Activated CD4-positive, alpha-beta T cell treated with anti-CD3 and anti-CD28 coated beads, Interleukin-2, amount 10 ng/mL, durations not matched to agents 24 days and 14 days (primary cell): Measurements from ENCODE around the gene CLPTM1. TPM values are rescaled to one million over a fixed set of nuclear protein-coding genes. Genes with fewer than 3 reads are reported as not detected.
"Not testable (repeated sequence)": the region's sequence is repeated elsewhere in the genome, so short reads cannot be mapped to it uniquely, and the experiment has no call there.

ENCODE experiments used
- DNase-seq: peaks from one replicate; pipeline ENCODE4 v3.0.0; 2022
- H3K27ac Mint-ChIP-seq: one replicate; pipeline ENCODE4 v1.8.0; 2022; ENCODE audit warnings: mild to moderate bottlenecking, mixed read lengths
- H3K27me3 Mint-ChIP-seq: one replicate; pipeline ENCODE4 v1.8.0; 2022; ENCODE audit warnings: mixed read lengths
- H3K36me3 Mint-ChIP-seq: one replicate; pipeline ENCODE4 v1.8.0; 2022; ENCODE audit warnings: low read depth, mild to moderate bottlenecking, mixed read lengths
- H3K4me1 Mint-ChIP-seq: one replicate; pipeline ENCODE4 v1.8.0; 2021; ENCODE audit warnings: mixed read lengths
- H3K4me3 Mint-ChIP-seq: one replicate; pipeline ENCODE4 v1.8.0; 2022; ENCODE audit warnings: mild to moderate bottlenecking, moderate library complexity, mixed read lengths
- H3K9me3 Mint-ChIP-seq: one replicate; pipeline ENCODE4 v1.8.0; 2021; ENCODE audit warnings: mixed read lengths
- intact Hi-C: fragments of 100-400 bp; cut with micrococcal nuclease; formaldehyde crosslinking; loops from one replicate; pipeline ENCODE4 v1.15.1; 2023
- total RNA-seq: library from RNA; stranded (reverse); gene quantifications from 2 replicates; pipeline ENCODE4 v1.2.3, GENCODE V29; 2022

CLPTM1 gene
- total RNA-seq, 1 donor from 2014 or later, result 71.7 TPM

DNA sequence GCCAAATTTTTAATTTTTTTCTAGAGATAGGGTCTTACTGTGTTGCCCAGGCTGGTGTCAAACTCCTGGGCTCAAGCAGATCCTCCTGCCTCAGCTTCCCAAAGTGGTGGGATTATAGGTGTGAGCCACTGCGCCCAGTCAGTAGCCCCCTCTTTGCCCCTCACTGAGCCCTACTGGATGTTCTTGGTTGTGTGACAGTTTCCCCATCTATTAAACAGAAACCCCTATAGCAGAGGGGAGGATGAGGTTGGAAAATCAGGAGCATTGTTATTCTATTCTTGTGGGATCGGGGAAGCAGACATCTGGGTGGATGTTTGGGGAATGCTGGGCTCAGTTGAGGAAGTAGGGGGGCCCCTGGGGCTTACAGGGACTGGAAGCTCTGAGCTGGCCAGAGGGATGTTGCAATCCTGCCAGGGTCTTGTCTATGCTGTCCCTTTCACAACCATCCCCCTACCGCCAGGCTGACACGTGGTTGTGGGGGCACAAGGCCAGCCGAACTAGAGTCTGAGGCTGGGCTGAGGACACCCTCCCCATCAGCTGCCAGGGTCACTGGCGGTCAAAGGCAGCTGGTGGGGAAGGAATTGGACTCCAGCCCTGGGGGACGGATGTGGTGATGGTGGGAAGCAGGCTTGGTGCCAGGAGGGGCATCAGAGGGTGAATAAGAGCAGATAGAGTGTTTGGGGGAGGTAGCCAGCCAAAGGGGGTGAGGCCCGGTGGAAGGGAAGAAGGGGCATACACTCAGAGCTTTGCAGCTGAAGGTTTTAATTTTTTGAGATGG lies 29.9 kb upstream of the CLPTM1 start:
- Mint-ChIP-seq H3K4me1 (peaks cover 7% of the 10 kb centered on the region), H3K4me3 (no peak overlapping the region), H3K36me3 (no peaks in the 10 kb centered on the region), H3K9me3 (no peaks in the 10 kb centered on the region), H3K27me3 (peaks cover 15% of the 10 kb centered on the region), H3K27ac (no peak overlapping the region)
- intact Hi-C loops, result no loop called here
- no peak for DNase-seq

DNA sequence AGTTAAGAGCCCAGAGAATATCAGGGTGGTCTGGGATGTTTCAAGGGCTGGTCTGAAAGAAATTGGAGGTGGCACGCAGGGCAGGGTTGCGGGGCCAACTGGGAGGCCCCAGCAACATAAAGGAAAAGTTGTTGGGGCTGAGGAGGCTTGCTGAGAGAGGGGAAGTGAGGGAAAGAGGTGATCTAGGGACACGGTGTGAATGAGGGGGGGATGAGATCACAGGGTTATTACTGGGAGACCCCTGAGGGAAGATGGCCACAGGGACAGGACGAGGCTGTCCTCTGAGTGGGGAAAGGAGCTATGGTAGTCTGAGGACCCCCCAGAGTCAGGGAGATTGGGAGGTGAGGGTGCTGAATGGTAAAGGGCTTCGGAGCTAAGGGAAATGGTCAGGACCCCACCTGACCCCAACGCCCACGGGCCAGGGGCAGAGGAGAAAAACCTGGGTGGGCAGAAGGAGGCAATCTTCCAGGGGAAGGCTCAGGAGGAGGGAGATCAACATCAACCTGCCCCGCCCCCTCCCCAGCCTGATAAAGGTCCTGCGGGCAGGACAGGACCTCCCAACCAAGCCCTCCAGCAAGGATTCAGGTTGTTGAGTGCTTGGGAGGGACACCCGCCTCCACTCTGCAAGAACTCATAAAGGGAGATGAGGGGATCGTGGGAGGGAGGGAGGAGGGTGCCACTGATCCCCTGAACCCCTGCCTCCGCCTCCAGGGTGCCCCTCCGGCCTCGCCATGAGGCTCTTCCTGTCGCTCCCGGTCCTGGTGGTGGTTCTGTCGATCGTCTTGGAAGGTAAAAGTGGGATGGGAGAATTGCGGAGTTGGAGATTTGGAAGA lies 28.7 kb upstream of the CLPTM1 start:
- intact Hi-C loops, H3K9me3 Mint-ChIP-seq, H3K4me1 Mint-ChIP-seq, H3K36me3 Mint-ChIP-seq, DNase-seq: not testable (repeated sequence)
- H3K4me3 Mint-ChIP-seq, result peak overlapping the region; percentile 74
- H3K27me3 Mint-ChIP-seq, result peaks cover 15% of the 10 kb centered on the region
- H3K27ac Mint-ChIP-seq, result peak overlapping the region; percentile 69

DNA sequence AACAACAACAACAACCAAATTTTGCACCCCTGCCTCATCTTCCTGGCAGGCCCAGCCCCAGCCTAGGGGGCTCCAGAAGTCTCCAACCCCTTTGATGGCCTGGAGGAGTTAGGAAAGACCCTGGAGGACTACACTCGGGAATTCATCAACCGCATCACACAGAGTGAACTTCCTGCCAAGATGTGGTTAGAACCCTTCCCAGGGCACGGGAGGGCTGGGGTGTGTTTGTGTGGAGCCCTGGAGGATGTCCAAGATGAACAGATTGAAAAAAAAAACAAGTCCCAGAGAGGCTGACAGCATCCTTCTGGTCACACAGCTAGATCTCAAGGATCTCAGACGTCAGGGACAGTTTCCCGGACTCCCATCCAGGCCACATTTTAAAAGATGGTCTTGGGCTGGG lies 27.4 kb upstream of the CLPTM1 start:
- Mint-ChIP-seq H3K9me3 (no peaks in the 10 kb centered on the region), H3K4me3 (no peak overlapping the region), H3K27me3 (peaks cover 15% of the 10 kb centered on the region), H3K27ac (no peak overlapping the region), H3K36me3 (no peaks in the 10 kb centered on the region), H3K4me1 (peaks cover 7% of the 10 kb centered on the region)
- DNase-seq, result no peak
- intact Hi-C loops, result no loop called here

DNA sequence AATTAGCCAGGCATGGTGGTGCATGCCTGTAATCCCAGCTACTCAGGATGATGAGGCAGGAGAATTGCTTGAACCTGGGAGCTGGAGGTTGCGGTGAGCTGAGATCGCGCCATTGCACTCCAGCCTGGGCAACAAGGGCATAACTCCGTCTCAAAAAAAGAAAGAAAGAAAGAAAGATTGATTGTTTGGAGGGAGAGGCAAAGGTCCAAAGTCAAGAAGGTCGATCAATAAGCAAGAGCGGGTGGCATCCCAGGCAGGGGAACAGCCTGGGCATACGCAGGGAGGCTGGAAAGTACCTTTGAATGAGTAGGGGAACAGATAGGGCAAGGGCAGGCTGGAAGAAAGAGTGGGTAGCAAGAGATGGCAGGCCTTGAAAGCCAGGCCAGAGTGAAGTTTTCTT lies 25.1 kb upstream of the CLPTM1 start:
- no peaks in the 10 kb centered on the region for H3K36me3 Mint-ChIP-seq
- no peak for DNase-seq

DNA sequence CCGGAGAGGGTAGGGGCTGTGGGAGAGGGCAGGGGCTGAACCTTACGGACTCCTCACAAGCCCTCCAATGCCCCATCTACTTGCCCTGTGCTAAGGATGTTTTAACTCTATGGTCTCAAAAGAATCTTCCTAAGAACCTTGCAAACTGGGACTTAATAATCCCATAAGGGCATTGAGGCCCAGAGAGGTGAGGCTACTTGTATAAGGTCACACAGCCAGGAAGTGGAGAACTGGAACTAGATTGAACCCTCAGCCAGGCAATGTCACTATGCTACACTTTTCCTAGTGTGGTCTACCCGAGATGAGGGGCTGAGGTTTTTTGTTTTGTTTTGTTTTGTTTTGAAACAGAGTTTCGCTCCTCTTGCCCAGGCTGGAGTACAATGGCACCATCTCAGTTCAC lies 23.6 kb upstream of the CLPTM1 start:
- Mint-ChIP-seq H3K4me3 (no peak overlapping the region), H3K4me1 (peaks cover 5% of the 10 kb centered on the region), H3K27ac (no peak overlapping the region), H3K36me3 (no peaks in the 10 kb centered on the region), H3K27me3 (peaks cover 3% of the 10 kb centered on the region), H3K9me3 (no peaks in the 10 kb centered on the region)
- intact Hi-C loops, result no loop called here
- no peak for DNase-seq

More for the DNA sequence above, 25.1 kb upstream of the CLPTM1 start:
- intact Hi-C loops, result no loop called here
- H3K27me3 Mint-ChIP-seq, result peaks cover 14% of the 10 kb centered on the region
- H3K9me3 Mint-ChIP-seq, result no peaks in the 10 kb centered on the region
- peaks cover 7% of the 10 kb centered on the region for H3K4me1 Mint-ChIP-seq
- H3K27ac Mint-ChIP-seq, result no peak overlapping the region
- no peak overlapping the region for H3K4me3 Mint-ChIP-seq

DNA sequence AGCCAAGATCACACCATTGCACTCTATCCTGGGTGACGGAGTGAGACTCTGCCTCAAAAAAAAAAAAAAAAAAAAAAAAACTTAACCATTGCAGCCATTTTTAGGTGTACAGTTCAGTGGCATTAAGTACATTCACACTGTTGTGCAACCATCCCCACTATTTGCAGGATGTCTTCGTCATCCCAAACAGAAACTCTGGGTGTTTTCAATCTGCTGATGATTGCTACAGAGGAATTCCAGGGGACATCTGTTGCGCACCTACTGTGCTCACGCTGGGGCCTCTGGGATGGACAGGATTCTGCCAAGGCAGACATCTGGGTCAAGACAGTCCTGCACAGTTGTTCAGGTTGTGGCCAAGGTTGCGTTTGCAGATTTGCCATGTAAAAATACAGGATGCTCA lies 15.5 kb upstream of the CLPTM1 start:
- no peak for DNase-seq
- Mint-ChIP-seq H3K9me3 (no peaks in the 10 kb centered on the region), H3K4me3 (no peak overlapping the region), H3K36me3 (no peaks in the 10 kb centered on the region), H3K27ac (no peak overlapping the region), H3K4me1 (peaks cover 2% of the 10 kb centered on the region), H3K27me3 (no peaks in the 10 kb centered on the region)
- intact Hi-C loops, result no loop called here

DNA sequence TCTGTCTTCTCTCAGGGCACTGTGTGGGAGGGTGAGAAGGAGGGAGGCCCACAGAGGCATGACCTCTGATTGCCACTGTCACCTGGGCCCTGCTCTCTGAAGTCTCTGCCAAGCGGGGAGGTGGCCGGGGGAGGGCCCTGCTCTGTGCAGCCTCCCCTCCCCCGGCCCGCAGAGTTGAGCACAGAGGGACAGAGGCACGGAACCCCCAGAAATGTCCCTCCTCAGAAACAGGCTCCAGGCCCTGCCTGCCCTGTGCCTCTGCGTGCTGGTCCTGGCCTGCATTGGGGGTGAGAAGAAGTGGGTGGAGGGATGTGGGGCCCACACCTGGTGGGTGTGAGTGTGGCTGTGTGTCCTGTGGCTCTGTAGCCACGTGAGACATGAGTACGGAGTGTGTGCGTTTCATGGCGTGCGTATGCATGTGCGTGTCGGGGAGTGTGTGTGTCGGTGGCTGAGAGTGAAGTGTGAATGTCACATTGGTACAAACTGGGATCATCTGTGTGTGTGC lies 13.1 kb upstream of the CLPTM1 start, which contains the start of gene APOC4:
Gene APOC4, plus strand, starts transcription at position 171 of the 505 bp plus-strand sequence. Its CDS starts 41 bp downstream, at position 212.
- no peak for DNase-seq
- Mint-ChIP-seq H3K9me3 (no peaks in the 10 kb centered on the region), H3K27me3 (no peaks in the 10 kb centered on the region), H3K4me3 (no peak within 1 kb of the TSS), H3K27ac (no peak within 1 kb of the TSS), H3K4me1 (peaks cover 2% of the 10 kb centered on the region), H3K36me3 (no peaks in the 10 kb centered on the region)
- intact Hi-C loops, result no loop called here

DNA sequence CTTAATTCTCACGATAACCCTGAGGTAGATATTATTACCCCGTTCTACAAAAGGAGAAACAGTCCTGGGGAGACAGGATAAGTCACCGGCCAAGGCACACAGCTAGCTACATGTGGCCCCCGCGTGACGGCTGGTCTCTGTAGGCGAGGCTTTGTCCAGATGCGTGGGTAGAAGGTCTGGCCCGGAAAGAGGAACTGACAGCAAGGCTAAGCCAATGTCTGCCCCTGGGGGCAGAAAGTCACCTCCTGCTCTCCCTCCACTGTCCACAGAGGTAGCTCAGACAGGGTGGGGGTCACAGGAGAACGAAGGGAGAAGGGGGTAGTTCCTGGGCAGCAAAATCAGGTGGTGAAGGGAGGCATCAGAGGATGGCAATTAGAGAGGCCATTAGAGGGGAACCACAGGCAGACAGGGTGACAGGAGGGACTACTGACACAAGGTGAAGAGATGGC lies 11.4 kb upstream of the CLPTM1 start:
- H3K27me3 Mint-ChIP-seq, result no peaks in the 10 kb centered on the region
- no peak overlapping the region for H3K4me3 Mint-ChIP-seq
- no peak overlapping the region for H3K27ac Mint-ChIP-seq
- no peaks in the 10 kb centered on the region for H3K36me3 Mint-ChIP-seq
- intact Hi-C loops, result no loop called here
- H3K9me3 Mint-ChIP-seq, result no peaks in the 10 kb centered on the region
- no peak for DNase-seq
- H3K4me1 Mint-ChIP-seq, result peaks cover 2% of the 10 kb centered on the region

DNA sequence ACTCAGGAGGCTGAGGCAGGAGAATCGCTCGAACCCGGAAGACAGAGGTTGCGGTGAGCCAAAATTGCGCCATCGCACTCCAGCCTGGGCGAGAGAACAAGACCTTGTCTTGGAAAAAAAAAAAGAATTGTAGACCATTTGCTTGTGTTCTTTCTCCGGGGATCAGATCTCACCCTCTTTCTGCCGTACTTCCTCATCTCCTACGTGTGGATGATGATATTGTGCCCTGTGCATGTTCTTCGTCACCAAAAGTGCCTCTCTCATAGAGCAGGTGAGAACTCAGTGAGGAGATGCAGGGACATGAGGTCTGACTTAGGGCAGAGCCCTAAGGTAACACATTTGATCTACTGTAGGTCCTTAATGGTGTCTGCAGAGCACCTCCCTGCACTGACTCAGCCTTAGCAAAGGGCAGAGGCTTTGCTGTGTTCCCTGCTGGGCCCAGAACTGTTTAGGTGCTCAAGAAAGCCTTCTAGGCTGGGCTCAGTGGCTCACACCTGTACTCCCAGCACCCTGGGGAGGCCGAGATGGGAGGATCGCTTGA lies 8.1 kb upstream of the CLPTM1 start:
- no peak overlapping the region for H3K27ac Mint-ChIP-seq
- intact Hi-C loops, result no loop called here

DNA sequence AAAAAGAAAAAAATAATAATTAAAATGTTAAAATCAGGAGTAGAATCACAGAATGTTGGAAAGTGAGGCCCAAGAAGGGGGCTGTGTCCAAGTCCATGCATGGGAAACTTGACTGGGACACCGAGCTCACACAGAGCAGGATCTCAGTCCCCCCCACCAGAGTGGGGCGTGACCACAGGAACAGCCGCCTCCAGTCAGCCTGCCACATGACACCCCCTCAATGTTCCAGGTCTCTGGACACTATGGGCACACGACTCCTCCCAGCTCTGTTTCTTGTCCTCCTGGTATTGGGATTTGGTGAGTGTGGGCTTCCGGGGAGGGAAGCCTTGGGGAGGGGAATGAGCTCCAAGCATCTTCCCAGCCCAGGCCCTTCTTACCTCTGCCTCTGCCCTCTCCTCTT lies 6.9 kb upstream of the CLPTM1 start:
- Mint-ChIP-seq H3K27me3 (no peaks in the 10 kb centered on the region), H3K27ac (no peak overlapping the region), H3K9me3 (no peaks in the 10 kb centered on the region), H3K4me3 (no peak overlapping the region), H3K36me3 (no peaks in the 10 kb centered on the region), H3K4me1 (no peaks in the 10 kb centered on the region)
- intact Hi-C loops, result no loop called here
- no peak for DNase-seq

More for the DNA sequence above, 8.1 kb upstream of the CLPTM1 start:
- no peaks in the 10 kb centered on the region for H3K36me3 Mint-ChIP-seq
- DNase-seq, result no peak
- H3K27me3 Mint-ChIP-seq, result no peaks in the 10 kb centered on the region
- H3K9me3 Mint-ChIP-seq, result no peaks in the 10 kb centered on the region
- peaks cover 2% of the 10 kb centered on the region for H3K4me1 Mint-ChIP-seq
- no peak overlapping the region for H3K4me3 Mint-ChIP-seq

DNA sequence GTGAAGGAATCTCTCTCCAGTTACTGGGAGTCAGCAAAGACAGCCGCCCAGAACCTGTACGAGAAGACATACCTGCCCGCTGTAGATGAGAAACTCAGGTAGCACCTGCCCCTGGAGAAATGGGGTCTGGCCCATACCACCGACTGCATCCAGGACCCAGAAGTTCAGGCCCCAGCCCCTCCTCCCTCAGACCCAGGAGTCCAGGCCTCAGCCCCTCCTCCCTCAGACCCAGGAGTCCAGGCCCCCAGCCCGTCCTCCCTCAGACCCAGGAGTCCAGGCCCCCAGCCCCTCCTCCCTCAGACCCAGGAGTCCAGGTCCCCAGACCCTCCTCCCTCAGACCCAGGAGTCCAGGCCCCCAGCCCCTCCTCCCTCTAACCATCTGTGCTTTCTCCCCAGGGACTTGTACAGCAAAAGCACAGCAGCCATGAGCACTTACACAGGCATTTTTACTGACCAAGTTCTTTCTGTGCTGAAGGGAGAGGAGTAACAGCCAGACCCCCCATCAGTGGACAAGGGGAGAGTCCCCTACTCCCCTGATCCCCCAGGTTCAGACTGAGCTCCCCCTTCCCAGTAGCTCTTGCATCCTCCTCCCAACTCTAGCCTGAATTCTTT lies 6.3 kb upstream of the CLPTM1 start:
- peaks cover 4% of the 10 kb centered on the region for H3K4me1 Mint-ChIP-seq
- no peaks in the 10 kb centered on the region for H3K27me3 Mint-ChIP-seq
- H3K9me3 Mint-ChIP-seq, result no peaks in the 10 kb centered on the region
- no peaks in the 10 kb centered on the region for H3K36me3 Mint-ChIP-seq
- no peak overlapping the region for H3K27ac Mint-ChIP-seq
- no peak for DNase-seq
- no peak overlapping the region for H3K4me3 Mint-ChIP-seq
- intact Hi-C loops, result no loop called here

DNA sequence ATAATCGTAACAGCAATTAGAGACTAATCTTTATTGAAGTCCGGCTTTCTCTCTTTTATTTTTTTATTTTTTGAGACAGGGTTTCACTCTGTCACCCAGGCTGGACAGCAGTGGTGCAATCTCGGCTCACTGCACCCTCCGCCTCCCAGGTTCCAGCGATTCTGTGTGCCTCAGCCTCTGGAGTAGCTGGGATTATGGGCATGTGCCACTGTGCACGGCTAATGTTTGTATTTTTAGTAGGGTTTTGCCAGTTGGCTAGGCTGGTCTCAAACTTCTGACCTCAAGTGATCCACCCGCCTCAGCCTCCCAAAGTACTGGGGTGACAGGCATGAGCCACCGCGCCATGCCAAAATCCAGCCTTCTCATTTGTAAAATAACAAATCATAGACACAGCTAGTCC lies 5.6 kb upstream of the CLPTM1 start:
- Mint-ChIP-seq H3K9me3 (no peaks in the 10 kb centered on the region), H3K4me3 (no peak overlapping the region), H3K36me3 (no peaks in the 10 kb centered on the region), H3K27ac (no peak overlapping the region), H3K4me1 (peaks cover 4% of the 10 kb centered on the region), H3K27me3 (no peaks in the 10 kb centered on the region)
- no peak for DNase-seq
- intact Hi-C loops, result no loop called here

DNA sequence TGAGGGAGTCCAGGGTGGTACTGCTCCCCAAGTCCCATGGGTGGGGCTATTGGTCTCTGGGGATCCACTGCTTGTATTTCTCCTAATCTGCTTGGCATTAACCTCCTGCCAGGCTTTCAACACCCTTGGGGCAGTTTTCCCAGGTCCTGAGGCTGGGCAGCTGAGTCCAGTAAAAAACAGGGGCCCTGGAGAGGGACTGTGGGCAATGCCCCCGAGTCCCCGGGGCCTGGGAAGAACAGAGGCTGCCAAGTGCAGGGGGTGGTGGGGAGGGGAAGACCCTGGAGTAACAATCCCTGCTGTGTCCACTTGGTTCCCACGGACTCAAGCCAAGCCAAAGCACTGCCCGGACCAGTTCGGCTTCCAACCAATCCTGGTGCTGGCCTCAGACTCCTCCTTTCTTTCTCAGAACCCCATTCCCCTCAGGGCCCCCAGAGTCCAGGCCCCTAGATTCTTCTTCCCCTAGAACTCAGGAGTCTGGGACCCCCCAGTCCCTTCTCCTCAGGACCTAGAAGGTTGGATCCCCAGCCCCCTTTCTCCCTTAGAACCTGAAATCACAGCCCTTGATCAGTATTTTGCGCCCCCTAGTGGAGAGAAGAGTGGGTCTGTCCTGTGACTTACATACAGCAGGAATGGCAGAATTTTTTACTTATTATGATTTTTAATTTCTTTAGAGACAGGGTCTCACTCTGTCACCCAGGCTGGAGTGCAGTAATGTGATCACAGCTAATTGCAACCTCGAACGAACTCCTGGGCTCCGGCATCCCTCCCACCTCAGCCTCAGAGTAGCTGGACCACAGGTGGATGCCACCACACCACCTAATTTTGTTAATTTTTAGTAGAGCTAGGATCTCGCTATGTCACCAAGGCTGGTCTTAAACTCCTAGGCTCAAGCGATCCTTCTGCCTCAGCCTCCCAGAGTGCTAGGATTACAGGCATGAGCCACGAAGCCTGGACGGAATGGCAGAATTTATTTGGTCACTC lies 3.7 kb upstream of the CLPTM1 start:
- intact Hi-C loops, result loop anchor here (1.0 to 5.0 kb wide), 2 partner anchors 48 to 149 kb away; no protein-coding TSS in a partner anchor
- Mint-ChIP-seq H3K36me3 (no peaks in the 10 kb centered on the region), H3K27ac (no peak overlapping the region), H3K4me1 (peaks cover 12% of the 10 kb centered on the region), H3K4me3 (no peak overlapping the region), H3K27me3 (no peaks in the 10 kb centered on the region), H3K9me3 (no peaks in the 10 kb centered on the region)
- peak; percentile 90 for DNase-seq
